Measurements from ENCODE around the gene SNRPB2. TPM values are rescaled to one million over a fixed set of nuclear protein-coding genes. Genes with fewer than 3 reads are reported as not detected.

The SNRPB2 gene
- total RNA-seq, 4 donors from 2014 or later = 18.0 to 42.0 (median 26.4) TPM

GRCh38 chr20:16710781-16711180 is 19.0 kb upstream of the SNRPB2 start:
- H3K27ac ChIP-seq = no peak overlapping the region
- no peaks in the 10 kb centered on the region for H3K36me3 ChIP-seq
- no peaks in the 10 kb centered on the region for H3K9me3 ChIP-seq
- intact Hi-C loops (cut with DNase I) = no loop called here
- TF ChIP-seq POLR2A (IDR thresholded peaks at IDR 0.05) = no peak
- TF ChIP-seq CTCF (IDR thresholded peaks at IDR 0.05) = no peak
- H3K4me1 ChIP-seq = no peaks in the 10 kb centered on the region
- DNase-seq = no peak
- no peak overlapping the region for H3K4me3 ChIP-seq
- WGBS, 2 donors = 90 to 94% methylated on average over 3 of the region's 3 CpGs
- H3K27me3 ChIP-seq = peaks cover 0 to 14% (median 0%) of the 10 kb centered on the region in 4 donors

- Histone ChIP-seq H3K27ac (no peak overlapping the region), H3K27me3 (peaks cover 0 to 10% (median 0%) of the 10 kb centered on the region in 4 donors), H3K4me3 (no peak overlapping the region), H3K9me3 (no peaks in the 10 kb centered on the region), H3K36me3 (no peaks in the 10 kb centered on the region), H3K4me1 (no peaks in the 10 kb centered on the region)
- no peak for DNase-seq
- TF ChIP-seq CTCF (IDR thresholded peaks at IDR 0.05) (no peak), POLR2A (IDR thresholded peaks at IDR 0.05) (no peak)
- intact Hi-C loops (cut with DNase I) = no loop called here
- 62 to 63% methylated on average over 4 of the region's 4 CpGs for WGBS, 2 donors
Observed at GRCh38 chr20:16711661-16712258, 18.1 kb upstream of the SNRPB2 start.

GRCh38 chr20:16712511-16712947 is 17.3 kb upstream of the SNRPB2 start:
- H3K4me3 ChIP-seq = no peak overlapping the region
- TF ChIP-seq POLR2A (IDR thresholded peaks at IDR 0.05) (no peak), CTCF (IDR thresholded peaks at IDR 0.05) (no peak)
- WGBS, 2 donors = 38 to 50% methylated on average over 6 of the region's 6 CpGs
- intact Hi-C loops (cut with DNase I) = no loop called here
- no peak overlapping the region for H3K27ac ChIP-seq
- no peaks in the 10 kb centered on the region for H3K9me3 ChIP-seq
- DNase-seq = no peak
- H3K27me3 ChIP-seq = peaks cover 0 to 14% (median 0%) of the 10 kb centered on the region in 4 donors
- no peaks in the 10 kb centered on the region for H3K4me1 ChIP-seq
- H3K36me3 ChIP-seq = no peaks in the 10 kb centered on the region

- Histone ChIP-seq H3K27me3 (peaks cover 0 to 19% (median 0%) of the 10 kb centered on the region in 4 donors), H3K4me1 (no peaks in the 10 kb centered on the region), H3K4me3 (no peak overlapping the region), H3K27ac (no peak overlapping the region), H3K9me3 (no peaks in the 10 kb centered on the region), H3K36me3 (no peaks in the 10 kb centered on the region)
- TF ChIP-seq POLR2A (IDR thresholded peaks at IDR 0.05) = no peak
- no peak for TF ChIP-seq CTCF (IDR thresholded peaks at IDR 0.05)
- DNase-seq = no peak
- intact Hi-C loops (cut with DNase I) = no loop called here
Observed at GRCh38 chr20:16713066-16713465, 16.8 kb upstream of the SNRPB2 start.

GRCh38 chr20:16714242-16714641 is 15.6 kb upstream of the SNRPB2 start:
- Histone ChIP-seq H3K27me3 (peaks cover 0 to 30% (median 0%) of the 10 kb centered on the region in 4 donors), H3K9me3 (no peaks in the 10 kb centered on the region), H3K36me3 (no peaks in the 10 kb centered on the region), H3K27ac (no peak overlapping the region), H3K4me3 (no peak overlapping the region), H3K4me1 (no peaks in the 10 kb centered on the region)
- DNase-seq = no peak
- TF ChIP-seq POLR2A (IDR thresholded peaks at IDR 0.05) = no peak
- TF ChIP-seq CTCF (IDR thresholded peaks at IDR 0.05) = no peak
- intact Hi-C loops (cut with DNase I) = no loop called here
- WGBS, 2 donors = 66 to 73% methylated on average over 5 of the region's 5 CpGs
